NCI-H460 (cell line): Measurements from ENCODE around the gene NR6A1. TPM values are rescaled to one million over a fixed set of nuclear protein-coding genes. Genes with fewer than 3 reads are reported as not detected.
"Not testable (repeated sequence)": the region's sequence is repeated elsewhere in the genome, so short reads cannot be mapped to it uniquely, and the experiment has no call there.

ENCODE experiments used
- DNase-seq: peaks from one replicate; pipeline ENCODE4 v3.0.0-alpha.2; 2016; ENCODE audit warnings: low read depth; ENCODE audit errors: extremely low read depth
- total RNA-seq: library from RNA; depleted of rRNA; stranded (reverse); fragments of >200 nt; shearing (Covaris generic); gene quantifications from 2 replicates; pipeline ENCODE4 v1.2.3, GENCODE V29; 2014

The NR6A1 gene
- total RNA-seq, 1 experiment from 2014 or later: 0.89 TPM

DNA sequence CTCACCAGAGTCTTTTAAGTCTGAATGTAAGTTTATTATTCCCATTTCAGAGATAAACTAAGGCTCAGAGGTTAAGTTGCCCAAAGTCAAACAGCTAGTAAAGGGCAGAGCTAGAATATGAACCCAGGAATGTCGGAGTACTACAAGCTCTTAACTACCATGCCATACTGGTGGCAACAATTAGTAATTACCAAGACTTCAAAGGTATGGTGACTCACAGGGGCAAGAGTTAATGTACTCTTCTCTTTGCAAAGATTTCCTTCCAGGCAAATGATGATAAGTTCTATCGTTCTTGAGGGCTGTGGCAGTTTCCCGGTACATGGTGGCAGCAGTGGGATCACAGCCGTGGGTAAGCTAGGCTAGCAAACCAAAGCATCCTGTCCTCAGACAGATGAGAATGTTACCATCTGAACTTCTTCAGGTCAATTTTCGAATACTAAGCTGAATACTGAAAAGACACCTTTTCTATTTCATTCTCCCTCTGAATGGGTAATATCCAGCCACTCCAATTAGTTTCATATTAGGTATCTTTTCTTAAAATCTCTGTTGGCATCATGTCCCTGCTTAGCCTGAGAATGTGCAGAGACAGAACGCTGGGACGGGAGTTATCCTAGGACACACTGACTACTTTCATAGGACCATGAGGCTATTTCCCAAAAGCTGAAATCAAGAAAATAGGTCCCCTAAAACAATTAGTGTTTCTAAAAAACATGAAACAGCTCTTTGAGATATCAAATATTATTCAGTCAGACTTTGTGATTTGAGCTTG lies 147.0 kb downstream of the NR6A1 start:
- no peak for DNase-seq

DNA sequence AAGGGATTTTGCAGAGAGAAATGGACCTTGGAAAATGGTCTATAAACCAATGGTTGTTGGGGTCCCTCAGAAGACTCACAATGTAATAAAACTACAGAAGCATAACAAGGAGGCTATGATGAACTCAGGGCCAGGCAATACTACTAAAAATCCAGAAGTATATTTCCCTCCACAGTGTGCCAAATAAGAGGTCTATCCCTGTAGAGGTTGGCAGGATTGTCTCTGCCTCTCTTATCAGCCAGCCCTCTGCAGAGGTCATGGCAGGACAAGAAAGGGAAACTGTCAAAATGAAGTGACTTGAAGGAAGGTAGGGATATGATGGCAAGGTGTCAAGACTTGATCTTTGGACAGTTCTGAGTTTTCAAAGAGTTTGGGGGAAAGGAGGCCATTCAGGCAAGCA lies 148.2 kb downstream of the NR6A1 start:
- DNase-seq: no peak

DNA sequence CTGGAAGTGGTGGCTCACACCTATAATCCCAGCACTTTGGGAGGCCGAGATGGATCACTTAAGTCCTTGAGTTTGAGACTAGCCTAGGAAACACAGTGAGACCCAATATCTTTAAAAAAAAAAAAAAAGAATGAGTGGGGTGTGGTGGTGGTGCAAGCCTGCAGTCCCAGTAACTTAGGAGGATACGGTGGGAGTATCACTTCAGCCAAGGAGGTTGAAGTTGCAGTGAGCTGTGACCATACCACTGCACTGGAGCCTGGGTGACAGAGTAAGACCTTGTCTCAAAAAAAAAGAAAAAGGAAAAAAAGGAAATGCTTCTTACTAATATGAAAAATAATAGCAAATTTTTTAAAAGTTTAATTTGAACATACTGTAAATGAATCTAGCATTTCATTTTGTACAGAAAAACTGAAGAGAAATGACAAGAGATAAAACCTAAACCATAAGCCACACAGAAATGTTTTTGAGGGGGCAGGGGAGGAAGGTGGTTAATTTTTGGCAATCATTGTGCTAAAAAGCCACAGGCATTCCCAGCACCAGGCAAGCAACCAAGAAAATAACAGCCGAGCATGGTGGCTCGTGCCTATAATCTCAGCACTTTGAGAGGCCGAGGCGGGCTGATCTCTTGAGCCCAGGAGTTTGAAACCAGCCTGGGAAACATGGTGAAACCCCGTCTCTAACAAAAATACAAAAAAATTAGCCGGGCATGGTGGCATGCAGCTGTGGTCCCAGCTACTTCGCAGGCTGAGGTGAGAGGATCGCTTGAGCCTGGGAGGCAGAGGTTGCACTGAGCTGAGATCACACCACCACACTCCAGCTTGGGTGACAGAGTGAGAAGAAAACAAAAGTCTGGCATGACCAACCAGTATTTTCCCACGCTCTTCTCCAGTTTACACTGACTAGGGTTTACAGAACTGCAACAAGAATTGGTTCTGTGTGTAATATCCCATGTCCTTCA lies 149.5 kb downstream of the NR6A1 start:
- DNase-seq: no peak

DNA sequence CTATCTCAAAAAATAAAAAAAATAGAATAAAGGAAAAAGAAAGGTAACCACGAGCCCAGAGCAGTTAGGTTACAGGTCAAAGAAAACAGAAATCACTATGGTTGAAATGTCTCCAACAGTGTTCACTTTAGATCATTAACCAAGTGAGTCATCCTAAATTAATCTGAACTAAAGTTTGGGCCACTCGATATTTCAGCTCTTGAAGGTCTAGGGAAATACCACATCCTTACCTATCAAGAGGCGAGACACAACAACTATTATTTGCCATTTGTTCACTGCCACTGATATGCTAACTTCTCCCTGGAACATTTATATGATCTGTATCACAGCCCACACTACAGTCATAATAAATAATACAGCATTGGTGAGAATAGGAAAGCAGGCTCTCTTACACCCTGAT lies 152.6 kb downstream of the NR6A1 start:
- DNase-seq: no peak

DNA sequence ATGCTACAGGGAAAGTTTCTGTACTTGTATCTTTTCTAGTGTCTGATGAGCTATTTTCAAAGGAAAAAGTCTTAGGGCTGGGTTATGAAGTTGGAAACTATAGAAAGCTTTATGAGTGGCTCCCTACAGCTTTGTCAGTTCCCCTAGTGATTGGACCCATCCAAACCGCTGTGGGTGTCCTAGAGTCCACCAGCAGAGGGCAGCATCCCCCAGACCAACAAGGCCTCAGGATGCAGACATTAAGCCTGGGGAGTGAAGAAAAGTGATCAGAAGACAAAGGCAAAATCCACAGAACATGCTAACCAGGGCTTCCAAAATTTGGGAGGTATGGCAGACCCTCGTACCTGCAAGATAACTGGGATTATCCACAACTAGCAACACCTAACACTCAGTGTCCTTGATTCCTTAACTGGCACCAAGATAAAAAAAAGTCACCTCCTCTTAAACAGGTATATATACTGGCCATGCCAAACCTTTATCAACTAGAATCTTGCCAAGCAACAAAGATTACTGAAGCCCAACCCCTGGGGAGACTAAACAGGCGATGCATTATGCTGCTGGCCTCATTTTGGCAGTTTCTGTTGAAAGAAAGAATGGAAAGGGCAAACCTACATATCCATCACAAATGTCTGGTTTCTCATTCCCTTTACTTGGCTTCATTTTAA lies 153.5 kb downstream of the NR6A1 start:
- peak; percentile 74 for DNase-seq

DNA sequence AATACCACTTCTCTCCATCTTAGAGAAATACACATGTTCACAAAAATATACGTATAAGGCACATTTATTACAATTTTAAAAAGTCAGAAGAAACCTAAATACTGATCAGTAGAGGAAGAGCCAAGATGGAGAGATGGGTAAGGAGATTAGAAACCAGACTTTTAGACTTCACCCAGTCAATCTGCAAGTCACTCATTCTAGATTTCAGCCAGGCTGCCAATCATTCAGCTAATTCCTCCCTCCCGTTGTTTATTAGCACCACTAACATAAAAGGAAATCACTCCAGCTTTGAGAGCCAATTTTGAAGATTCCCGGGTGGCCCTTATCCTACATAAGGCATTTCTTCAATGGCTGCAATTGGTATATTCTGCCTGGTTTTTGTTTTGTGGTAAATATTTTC lies 154.2 kb downstream of the NR6A1 start:
- DNase-seq: no peak

DNA sequence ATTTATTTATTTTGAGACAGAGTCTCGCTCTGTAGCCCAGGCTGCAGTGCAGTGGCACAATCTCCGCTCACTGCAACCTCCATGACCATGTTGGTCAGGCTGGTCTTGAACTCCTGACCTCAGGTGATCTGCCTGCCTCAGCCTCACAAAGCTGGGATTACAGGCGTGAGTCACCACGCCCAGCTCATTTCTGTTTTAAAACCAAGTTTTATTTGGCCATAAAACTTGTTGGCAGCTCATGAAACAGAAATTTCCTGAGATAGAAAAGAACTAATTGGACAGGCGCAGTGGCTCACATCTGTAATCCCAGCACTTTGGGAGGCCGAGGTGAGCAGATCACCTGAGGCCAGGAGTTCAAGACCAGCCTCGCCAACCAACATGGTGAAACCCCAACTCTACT lies 155.3 kb downstream of the NR6A1 start:
- DNase-seq: not testable (repeated sequence)

DNA sequence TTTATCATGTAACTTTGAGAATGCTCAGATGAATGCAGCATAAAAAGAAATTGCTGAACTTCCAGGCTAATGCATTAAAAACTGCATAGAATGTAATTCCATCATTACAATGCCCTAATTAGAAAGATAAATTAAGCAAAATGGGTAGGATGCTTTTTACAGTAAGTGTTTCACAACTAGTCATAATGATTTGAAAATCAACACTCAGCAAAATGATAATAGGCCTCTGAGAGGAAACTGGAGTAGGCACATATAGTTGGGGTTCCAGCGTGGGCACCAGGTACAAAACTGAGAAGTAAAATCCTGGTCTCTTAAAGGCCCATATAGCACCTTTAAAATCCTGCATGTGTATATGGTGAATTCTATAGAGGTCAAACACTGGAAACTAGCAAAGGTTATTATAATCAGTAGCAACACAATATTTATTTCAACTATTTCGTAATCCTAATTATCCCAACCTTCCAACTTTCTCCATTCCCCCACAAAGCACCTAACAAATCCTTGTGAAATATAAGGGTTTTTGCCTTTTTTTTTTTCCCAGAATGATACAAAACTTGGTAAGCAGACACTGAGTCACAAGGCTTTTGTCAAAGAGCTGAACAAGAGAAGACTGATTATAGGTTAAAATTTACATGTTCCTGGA lies 155.9 kb downstream of the NR6A1 start:
- no peak for DNase-seq

DNA sequence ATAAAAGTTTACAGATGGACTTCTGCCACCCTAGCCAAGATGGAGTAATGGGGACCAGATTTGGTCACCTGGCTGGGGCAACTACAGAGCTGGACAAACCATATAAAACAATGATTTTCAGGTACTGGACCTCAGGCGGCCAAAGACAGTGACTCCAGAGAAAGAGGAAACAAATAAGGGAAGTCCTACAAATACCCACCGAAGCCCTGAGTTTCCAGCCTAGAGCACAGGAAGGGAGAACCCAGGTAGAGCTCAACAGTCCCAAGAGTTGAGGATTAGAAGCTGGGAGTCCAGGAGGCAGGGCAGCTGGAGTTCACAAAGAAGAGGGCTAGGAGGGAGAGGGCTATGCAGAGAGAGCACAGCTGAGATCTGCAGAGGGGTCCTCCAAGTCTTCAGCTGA lies 157.3 kb downstream of the NR6A1 start:
- DNase-seq: no peak

DNA sequence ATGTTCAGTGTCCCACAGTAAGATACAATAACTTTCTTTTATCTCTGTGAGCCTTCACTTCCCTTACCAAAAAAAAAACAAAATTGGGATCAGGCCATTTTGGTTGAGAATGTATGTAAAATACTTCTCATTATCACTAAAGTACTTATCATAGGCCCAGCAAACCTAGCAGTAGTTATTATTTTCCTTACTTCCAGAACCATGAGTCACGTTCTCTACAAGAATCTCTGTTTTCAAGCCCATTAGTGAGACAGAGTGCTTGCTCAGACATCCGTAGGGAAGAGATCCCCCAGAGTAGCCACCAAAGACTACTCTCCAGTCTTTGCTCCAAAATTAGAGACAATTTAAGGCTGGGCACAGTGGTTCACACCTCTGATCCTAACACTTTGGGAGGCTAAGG lies 160.0 kb downstream of the NR6A1 start:
- no peak for DNase-seq

DNA sequence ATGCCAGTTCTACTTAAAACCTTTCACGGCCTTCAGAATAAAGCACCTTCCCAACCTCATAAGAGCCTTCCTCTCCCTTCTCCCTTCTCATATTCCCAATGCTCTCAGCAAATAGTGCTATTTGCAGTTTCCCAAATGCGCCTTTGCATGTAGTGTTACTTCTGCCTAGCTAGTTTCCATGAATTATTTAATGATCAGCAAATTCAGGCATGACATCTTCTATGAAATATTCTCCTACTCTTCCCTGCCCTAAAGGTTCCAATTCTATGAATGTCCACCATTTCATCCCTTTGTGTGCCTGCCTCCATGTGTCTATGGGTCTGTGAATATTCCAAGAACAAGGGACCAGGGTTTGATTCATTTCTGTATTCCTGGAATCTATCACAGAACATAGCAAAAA lies 165.1 kb downstream of the NR6A1 start:
- DNase-seq: no peak

DNA sequence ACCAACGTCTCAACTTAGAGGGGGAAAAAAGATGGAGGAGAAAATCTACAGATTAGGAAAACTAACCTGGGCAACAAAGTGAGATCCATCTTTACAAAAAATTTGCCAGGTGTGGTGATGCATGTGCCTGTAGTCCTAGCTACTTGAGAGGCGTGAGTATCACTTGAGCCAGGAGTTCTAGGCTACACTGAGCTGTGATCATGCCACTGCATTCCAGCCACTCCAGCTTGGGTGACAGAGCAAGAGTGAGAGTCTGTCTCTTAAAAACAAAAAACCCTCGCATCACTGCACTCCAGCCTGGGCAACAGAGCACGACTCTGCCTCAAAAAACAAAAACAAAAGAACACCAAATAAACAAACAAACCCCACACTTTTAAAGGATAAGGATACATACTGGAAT lies 165.9 kb downstream of the NR6A1 start:
- DNase-seq: no peak

DNA sequence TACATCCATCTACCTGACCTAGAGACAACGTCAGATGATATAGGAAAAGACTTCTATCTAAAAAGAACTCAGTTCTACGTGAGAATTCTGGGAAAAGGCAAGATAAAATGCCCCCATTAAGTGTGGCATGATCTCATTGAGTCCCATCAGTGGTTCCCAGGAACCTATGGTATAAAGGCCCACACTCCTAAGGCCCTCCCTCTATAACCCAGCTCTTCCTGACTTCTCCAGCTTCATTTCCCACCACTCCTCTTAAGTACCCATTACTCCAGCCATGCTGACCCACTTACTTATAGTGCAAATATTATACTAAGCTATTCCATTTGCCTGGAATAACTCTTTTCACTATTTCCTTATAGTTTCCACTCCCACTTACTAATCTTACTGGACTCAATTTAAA lies 168.5 kb downstream of the NR6A1 start:
- no peak for DNase-seq

DNA sequence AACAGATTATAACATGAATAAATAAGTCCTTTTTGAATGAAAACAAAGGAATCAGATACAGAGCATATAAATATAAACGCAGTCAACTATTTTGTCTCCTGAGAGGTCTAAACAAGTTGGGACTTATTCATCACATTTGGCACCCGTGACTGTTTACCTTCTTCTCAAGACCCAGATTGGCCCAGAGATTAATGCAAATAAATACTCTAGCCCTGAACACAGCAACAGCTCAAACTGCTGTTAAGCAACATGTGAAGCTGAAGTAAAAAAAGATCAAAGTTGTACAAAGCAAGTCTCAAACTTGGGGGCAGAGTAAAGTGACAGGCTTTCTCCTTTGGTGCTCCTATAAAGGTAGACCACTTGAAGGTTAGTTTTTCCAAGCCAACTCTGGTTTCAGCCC lies 168.9 kb downstream of the NR6A1 start:
- no peak for DNase-seq

DNA sequence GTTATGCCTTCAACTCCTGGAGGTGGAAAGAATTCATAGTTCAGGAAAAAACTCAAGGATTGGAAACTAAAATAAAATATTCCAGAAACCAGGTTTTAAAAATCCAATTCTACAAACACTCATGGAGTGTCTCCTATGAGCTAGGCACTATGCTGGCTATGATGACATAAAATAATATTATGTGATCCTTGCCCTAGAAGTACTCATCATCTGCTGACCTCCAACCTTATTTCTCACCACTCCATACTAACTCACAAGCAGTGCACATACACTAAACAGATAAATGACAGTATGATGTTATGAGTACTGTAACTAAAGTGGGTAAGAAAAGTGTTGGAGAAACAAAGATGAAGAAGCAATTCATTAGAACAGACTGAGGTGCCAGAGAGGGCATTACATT lies 170.7 kb downstream of the NR6A1 start:
- no peak for DNase-seq

DNA sequence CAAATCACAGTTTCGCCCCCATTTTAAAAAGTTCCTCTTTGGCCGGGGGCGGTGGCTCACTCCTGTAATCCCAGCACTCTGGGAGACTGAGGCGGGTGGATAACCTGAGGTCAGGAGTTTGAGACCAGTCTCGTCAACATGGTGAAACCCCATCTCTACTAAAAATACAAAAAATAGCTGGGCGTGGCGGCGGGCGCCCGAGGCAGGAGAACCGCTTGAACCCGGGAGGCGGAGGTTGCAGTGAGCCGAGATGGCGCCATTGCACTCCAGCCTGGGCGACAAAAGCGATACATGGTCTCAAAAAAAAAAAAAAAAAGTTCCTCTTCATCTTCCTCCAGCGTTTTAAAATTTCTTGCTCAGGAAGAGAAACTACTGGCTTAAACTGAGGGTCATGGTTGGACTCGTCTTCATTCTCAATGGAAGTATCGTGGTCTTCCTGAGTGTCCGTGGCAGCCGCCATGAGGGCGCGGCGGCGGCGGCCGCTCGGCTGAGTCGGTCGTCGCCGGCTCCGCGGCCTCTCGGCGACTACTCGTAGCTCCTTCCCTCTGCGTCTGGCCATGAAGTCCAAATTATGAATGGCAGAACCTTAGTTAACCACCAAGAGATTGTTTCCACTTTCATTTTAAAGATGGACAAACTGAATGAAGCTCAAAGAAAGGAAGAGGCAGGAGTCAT lies 171.9 kb downstream of the NR6A1 start:
- DNase-seq: no peak

DNA sequence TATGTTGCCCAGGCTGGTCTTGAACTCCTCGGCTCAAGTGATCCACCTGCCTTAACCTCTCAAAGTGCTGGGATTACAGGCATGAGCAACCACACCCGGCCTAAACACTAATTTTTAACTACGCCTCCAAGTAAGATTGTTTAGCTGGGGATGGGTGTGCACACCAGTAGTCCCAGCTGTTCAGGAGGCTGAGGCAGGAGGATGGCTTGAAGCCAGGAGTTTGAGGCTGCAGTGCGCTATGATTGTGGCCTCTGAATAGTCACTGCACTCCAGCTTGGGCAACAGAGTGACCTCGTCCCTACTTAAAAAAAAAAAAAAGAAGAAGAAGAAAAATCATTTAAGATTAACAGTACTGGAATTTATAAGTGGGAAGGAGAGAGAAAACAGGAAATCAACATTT lies 173.1 kb downstream of the NR6A1 start:
- DNase-seq: no peak

DNA sequence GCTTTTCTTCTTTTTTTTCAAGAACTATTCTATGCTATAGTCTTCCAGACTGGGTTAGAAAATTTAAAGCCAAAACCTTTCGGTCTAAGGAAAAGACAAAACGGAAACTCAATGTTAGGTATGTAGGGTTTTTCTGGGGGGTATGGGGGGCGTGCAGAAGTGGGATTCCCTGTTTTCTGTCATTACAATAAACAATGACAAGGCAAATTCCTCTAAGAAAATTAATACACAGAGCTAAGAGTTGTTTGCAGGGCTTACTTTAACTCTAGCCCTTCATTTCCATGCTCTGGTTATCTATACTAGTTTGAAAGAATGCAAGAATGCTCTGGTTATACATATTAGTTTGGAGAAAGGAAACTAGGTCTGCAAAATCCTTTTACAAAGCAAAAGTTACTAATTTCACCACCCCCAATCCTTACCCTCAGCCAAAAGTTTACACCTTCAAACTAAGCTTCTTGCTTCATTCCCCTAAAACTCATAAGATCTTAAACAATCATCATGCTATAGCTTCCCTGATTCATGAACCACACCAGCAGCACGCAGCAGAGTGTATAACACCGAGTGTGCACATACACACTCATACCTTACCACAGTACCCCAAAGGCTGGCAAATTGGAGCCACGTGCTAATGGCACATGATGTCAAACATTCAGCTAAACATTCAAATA lies 174.8 kb downstream of the NR6A1 start:
- DNase-seq: no peak

DNA sequence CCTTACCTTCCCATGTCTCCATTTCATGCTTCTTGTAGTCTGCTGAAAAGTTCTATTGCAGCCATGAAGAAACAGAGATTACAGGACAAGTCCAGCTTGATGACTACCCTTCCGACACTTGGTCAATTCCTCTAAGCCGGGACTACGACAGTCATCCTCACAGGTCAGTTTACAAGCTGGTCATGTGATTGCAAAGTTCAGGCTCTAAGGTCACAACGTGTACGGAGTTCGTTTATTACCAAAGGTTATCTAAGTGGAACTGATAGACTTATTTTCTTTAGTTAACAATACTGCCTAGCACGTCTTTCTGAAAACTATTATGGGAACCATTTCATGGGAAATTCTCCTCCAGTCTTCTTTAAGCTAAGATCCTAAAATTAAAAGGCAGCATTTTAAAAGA lies 175.4 kb downstream of the NR6A1 start:
- DNase-seq: no peak

DNA sequence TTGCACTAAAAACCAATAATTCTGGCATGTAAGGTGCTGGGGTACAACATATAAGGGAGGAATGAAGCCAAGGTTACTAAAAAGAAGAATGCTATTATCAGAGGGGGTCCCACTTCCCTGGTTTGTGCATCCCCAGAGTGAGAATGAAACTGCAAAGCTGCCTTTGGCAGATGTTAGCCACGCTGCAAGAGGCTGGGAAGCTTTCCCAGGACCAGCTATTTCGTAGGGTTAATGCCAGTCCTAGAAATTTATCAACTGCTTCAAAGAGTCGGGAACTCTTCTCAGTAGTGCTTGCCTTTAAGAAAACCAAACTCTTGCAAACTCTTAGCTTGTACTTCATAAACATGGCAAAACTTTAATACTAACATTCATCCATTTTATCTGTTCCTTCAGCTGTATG lies 176.4 kb downstream of the NR6A1 start:
- no peak for DNase-seq
